Embryonic facial prominence (tissue), 1 donor: ENCODE measurements around the gene NME9.
"Not testable (repeated sequence)": the region's sequence is repeated elsewhere in the genome, so short reads cannot be mapped to it uniquely, and the experiment has no call there.

ENCODE experiments used
- DNase-seq: peaks from one replicate; pipeline ENCODE4 v3.0.0-alpha.2; 2016; ENCODE audit errors: extremely low spot score

NME9 gene

GRCh38 chr3:138329127-138329983 lies at the start of gene NME9:
Gene NME9, minus strand, starts transcription at chr3:138329851. Its CDS starts 516 bp downstream, at chr3:138329335.
- DNase-seq, result peak; percentile 40

- DNase-seq, result no peak
Observed at GRCh38 chr3:138378990-138379389, 49.3 kb upstream of the NME9 start.

GRCh38 chr3:138378331-138378730 lies 48.7 kb upstream of the NME9 start:
- no peak for DNase-seq

DNA sequence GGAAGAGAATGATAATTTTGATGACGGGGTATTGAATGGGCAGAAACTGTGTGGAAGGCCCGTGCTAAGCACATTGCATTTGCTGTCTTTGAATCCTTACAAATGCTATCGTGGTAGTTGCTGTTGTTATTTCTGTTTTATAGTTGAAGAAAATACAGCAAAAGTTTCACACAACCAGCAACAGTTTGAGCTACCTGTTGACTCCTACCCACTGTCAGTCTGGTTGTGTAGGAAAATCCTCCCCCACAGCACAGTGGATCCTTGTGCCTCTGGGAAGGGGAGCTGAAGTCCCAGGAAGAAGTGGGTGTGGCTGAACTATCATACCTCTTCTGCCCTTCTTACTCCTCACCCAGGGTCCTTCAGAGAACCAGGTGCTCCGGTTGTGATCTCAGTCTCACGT lies 48.2 kb upstream of the NME9 start:
- no peak for DNase-seq

DNA sequence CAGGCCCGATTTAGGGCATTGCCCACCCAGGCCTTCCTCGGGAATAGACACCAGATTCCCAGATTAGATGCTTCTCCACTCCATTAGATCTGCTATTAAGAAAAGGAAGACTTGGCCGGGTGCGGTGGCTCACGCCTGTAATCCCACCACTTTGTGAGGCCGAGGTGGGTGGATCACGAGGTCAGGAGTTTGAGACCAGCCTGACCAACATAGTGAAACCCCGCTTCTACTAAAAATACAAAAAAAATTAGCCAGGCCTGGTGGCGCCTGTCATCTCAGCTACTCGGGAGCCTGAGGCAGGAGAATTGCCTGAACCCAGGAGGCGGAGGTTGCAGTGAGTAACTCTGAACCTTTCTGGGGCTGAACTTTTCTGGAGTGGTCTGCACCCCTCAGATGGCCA lies 47.6 kb upstream of the NME9 start:
- DNase-seq, result not testable (repeated sequence)

DNA sequence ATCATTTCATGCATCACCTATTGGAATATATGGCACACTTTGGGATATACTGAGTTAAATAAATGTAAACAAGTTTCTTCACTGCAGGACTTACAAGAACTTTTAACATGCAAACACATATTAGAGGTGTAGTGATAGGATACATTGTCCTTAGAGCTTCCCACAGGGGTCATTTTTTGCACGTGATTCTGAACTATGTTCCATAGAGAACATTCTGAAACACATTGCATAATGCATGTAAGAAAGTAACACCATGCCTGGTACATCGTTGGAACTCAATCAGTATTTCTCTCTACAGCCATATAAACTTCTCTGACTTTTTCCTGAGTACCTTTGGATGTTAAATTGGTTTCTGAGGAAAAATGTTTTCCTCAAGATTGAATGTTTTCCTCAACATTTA lies 47.0 kb upstream of the NME9 start:
- DNase-seq, result no peak

DNA sequence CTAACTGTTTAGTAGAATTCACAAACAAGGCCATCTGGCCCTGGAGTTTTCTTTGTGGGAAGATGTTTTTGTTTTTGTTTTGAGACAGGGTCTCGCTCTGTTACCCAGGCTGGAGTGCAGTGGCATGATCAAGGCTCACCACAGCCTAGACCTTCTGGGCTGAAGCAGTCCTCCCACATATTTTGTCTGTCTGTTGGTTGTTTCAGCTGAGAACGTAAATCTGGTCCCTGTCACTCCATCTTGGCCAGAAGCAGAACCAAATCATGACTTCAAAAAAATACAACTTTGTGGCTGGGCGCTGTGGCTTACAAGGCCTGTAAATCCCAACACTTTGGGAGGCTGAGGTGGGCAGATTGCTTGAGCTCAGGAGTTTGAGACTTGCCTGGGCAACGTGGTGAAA lies 45.8 kb upstream of the NME9 start:
- no peak for DNase-seq

GRCh38 chr3:138374573-138375134 lies 45.0 kb upstream of the NME9 start:
- DNase-seq, result no peak

DNA sequence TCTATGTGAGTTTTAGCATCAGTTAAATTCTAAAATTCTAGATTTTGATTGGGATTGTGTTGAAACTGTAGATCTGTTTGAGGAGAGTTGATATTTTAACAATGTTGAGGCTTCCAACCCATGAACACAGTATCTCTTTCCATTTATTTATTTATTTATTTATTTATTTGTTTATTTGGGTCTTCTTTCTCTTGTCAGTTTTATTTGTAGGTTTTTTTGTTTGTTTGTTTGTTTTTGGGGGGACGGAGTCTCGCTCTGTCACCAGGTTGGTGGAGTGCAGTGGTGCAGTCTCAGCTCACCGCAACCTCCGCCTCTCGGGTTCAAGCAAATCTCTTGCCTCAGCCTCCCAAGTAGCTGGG lies 44.1 kb upstream of the NME9 start:
- no peak for DNase-seq

GRCh38 chr3:138373087-138373735 lies 43.6 kb upstream of the NME9 start:
- DNase-seq, result no peak

- DNase-seq, result no peak
Observed at GRCh38 chr3:138371070-138371965, 41.7 kb upstream of the NME9 start.

DNA sequence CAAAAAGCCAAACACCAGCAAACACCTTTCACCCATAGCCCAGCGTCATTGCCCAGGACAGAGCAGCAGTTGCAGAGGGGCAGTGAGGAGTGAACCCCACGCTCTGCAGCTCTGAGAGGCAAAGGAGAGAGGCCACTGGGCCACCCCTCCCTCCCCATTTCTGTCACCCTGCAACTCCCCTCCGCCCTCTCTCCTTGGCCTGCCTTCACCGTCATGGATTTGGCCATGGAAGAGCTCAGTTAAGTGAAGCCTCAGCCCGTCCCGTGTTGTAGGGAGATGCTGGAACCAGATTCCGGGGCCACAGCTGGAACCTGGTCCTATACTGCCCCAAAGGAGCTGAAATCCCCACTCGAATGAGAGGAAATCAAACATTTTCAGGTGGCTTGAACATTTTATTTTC lies 40.7 kb upstream of the NME9 start:
- no peak for DNase-seq

DNA sequence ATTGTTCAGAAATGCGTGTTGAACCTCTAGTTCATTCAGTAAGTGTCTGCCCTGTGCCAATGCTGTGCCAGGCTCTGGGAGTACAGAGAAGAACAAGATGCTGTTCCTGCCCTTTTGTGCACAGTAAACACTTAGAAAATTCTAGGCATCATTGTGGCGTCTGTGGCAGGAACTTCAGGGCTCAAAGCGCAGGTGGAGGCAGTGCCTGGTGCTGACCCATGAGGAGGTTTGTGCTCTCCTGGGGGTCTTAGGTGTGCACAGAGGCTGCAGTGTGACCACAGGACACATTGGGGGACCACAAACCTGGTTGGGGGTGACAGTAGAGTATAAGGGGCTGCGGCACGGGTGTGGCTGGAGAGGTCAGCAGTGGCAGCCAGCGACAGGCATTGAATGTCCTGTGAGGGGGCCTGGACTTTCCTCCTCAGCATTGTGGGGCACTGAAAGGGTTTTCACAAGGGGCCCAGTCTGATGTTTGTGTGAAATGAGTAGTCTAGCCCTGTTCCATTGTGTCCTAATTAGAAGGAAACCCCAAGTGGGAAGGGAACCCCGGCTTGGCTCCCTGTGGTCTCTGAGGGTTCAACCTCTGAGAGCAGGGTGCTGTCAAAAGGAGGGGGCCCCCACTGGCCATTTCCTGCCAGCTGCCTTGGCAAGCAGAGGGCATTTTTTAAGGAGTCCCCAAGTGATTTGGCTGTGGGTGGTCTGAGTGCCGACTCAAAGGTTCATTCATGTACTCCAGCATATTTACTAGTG lies 39.7 kb upstream of the NME9 start:
- DNase-seq, result no peak

DNA sequence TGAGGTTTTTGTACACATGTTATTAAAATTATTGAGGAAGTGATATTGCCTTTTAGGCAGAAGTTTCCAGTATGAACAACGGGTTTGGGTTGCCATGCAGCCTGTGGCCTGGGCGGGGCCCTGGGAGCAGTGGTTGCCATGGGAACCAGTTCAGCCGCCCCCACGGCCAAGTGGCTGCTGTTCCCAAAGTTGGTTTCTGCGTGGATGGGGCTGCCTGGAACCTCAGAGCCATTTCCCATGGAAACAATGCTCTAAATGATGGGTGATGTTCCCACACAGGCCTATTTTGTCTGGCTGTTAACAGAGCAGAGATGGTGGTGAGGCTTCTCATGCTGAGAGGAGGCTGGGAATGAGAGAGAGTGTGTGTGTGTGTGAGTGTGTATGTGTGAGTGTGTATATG lies 38.3 kb upstream of the NME9 start:
- DNase-seq, result no peak

- DNase-seq, result no peak
Observed at GRCh38 chr3:138367326-138367850, 37.7 kb upstream of the NME9 start.

GRCh38 chr3:138366006-138366759 lies 36.5 kb upstream of the NME9 start:
- no peak for DNase-seq

DNA sequence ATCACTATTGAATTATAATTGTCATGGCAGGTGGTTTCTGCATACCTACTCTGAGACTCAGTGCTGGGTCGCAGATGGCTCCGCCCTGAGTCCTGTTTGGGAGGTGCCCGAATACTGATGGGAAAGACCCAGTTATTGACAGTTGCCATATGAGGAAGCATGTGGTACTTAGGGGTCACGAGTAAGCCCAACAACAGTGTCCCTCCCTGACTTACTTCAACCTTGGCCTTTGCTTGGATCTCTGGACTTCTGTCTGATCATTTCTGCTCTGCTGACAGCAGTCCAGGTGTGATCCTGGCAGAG lies 35.6 kb upstream of the NME9 start:
- no peak for DNase-seq

DNA sequence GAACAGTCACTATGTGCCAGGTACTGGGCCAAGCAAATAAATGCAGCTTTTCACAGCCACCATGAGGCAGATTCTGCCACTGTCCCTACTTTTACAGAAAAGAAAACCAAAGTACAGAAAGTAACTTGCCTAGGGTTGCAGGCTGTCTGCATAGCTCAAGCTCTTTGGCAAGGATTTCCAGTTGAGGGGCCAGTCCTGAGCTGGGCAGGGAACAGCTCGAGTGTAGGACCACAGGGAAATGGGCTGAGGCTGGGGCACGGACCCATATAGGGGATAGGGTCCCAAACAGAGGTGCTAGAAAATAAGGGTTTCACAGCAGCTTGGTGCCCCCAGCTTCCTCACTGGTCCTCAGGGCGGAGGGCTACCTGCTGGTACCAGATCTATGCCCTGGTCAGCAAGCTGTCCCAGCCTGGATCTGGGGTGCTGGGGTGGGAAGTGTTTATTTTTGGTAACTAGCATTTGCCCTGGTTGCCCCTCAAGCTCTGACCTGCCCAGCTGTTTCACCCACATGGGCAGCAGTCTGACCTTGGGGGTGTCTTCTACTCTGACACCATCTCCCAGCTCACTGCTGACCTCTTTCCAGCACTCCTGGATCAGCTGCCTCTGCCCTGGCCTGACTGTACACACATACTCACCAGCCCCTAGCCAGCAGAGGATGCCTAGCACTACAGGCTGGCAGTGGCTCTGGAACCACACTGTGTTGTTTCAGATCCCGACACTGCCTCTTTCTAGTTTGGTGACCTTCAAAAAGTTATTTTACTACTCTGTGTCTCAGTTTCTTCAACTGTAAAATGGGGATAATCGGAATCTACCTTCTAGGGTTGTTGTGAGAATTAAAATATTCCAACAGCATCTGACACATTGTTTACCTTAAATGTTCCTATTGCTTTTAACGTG lies 35.0 kb upstream of the NME9 start:
- no peak for DNase-seq

GRCh38 chr3:138363322-138363721 lies 33.7 kb upstream of the NME9 start:
- no peak for DNase-seq

- DNase-seq, result no peak
Observed at GRCh38 chr3:138362538-138362937, 32.9 kb upstream of the NME9 start.
